Measurements from ENCODE around the gene GPR143.

GPR143 gene

DNA sequence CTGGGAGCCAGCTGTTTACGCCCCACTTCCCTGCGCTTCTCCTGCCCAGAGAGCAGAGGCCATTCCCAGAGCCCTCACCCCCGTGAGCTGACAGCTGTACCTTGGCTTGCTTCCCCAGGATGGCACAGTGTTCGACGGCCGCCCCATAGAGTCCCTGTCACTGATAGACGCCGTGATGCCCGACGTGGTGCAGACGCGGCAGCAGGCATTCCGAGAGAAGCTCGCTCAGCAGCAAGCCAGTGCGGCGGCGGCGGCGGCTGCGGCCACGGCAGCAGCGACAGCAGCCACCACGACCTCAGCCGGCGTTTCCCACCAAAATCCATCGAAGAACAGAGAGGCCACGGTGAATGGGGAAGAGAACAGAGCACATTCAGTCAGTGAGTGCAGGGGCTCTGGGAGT is 77.7 kb downstream of the GPR143 start:
- Mint-ChIP-seq H3K9me3 (no peaks in the 10 kb centered on the region), H3K36me3 (ENCODE audit: insufficient read depth) (peaks cover 26% of the 10 kb centered on the region), H3K27me3 (no peaks in the 10 kb centered on the region), H3K4me1 (ENCODE audit: low read depth in 2 of 2) (no peaks in the 10 kb centered on the region), H3K27ac (peak overlapping the region in 1 of 2 donors; percentile 38), H3K4me3 (no peak overlapping the region)
- ATAC-seq (replicated peaks) (no peak), DNase-seq (no peak)

DNA sequence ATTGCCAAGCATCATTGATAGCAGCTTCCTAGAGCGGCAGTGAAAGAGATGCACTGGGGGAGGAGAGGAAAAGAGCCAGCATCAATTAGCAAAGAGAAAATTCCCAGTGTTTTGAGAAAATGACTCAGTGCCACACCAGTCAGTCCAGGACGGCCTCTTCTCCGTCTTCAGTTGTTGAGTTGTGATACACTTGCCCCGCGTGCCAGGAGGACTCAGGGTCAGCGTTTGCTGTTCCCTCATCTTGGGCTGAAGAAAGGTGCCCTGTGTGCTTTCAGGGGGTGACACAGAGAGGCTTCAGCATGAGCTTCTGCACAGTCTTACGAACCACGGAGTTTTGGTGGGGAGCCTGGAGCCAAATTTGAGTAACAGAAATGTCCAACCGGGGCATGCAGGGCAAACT is 82.3 kb downstream of the GPR143 start:
- DNase-seq (no peak), ATAC-seq (replicated peaks) (no peak)
- no peak overlapping the region for H3K4me3 Mint-ChIP-seq
- H3K27ac Mint-ChIP-seq = no peak overlapping the region
- peaks cover 18% of the 10 kb centered on the region for H3K36me3 Mint-ChIP-seq (ENCODE audit: insufficient read depth)
- peaks cover 2 to 6% of the 10 kb centered on the region in 2 donors for H3K4me1 Mint-ChIP-seq (ENCODE audit: low read depth in 2 of 2)
- H3K9me3 Mint-ChIP-seq = no peaks in the 10 kb centered on the region
- no peaks in the 10 kb centered on the region for H3K27me3 Mint-ChIP-seq

- no peak for DNase-seq
- Mint-ChIP-seq H3K27ac (no peak overlapping the region), H3K4me3 (no peak overlapping the region), H3K4me1 (ENCODE audit: low read depth in 2 of 2) (peaks cover 5 to 9% of the 10 kb centered on the region in 2 donors), H3K36me3 (ENCODE audit: insufficient read depth) (peaks cover 18% of the 10 kb centered on the region), H3K27me3 (no peaks in the 10 kb centered on the region), H3K9me3 (no peaks in the 10 kb centered on the region)
- no peak for ATAC-seq (replicated peaks)
Observed at GRCh38 chrX:9682861-9683260, 82.8 kb downstream of the GPR143 start.

DNA sequence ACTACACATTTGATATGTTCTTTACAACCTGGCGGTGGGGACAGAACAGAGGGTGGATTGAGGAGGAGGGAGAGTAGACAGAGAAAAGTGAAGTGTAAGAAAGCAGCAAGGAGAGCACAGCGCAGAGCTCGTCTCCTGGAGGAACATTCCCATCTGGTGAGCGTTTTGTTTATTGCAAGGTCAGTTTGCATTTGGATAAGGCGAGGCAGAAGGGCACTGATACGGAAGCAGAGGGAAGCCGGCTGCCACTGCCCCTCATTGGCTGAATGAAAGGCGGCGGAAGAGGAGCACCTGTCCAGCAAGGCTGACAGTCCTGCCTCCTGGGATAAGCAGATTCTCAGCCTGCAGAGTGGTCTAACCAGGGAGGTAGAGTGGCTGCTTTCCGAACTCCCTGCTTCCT is 83.2 kb downstream of the GPR143 start:
- Mint-ChIP-seq H3K4me3 (no peak overlapping the region), H3K27ac (no peak overlapping the region), H3K9me3 (no peaks in the 10 kb centered on the region), H3K27me3 (no peaks in the 10 kb centered on the region), H3K4me1 (ENCODE audit: low read depth in 2 of 2) (peaks cover 9 to 13% of the 10 kb centered on the region in 2 donors), H3K36me3 (ENCODE audit: insufficient read depth) (peaks cover 18% of the 10 kb centered on the region)
- no peak for ATAC-seq (replicated peaks)
- DNase-seq = no peak

GRCh38 chrX:9681422-9681821 is 84.2 kb downstream of the GPR143 start:
- no peak overlapping the region for H3K4me3 Mint-ChIP-seq
- DNase-seq (no peak), ATAC-seq (replicated peaks) (no peak)
- no peaks in the 10 kb centered on the region for H3K27me3 Mint-ChIP-seq
- peaks cover 16 to 20% of the 10 kb centered on the region in 2 donors for H3K4me1 Mint-ChIP-seq (ENCODE audit: low read depth in 2 of 2)
- peaks cover 18% of the 10 kb centered on the region for H3K36me3 Mint-ChIP-seq (ENCODE audit: insufficient read depth)
- no peaks in the 10 kb centered on the region for H3K9me3 Mint-ChIP-seq
- no peak overlapping the region for H3K27ac Mint-ChIP-seq

DNA sequence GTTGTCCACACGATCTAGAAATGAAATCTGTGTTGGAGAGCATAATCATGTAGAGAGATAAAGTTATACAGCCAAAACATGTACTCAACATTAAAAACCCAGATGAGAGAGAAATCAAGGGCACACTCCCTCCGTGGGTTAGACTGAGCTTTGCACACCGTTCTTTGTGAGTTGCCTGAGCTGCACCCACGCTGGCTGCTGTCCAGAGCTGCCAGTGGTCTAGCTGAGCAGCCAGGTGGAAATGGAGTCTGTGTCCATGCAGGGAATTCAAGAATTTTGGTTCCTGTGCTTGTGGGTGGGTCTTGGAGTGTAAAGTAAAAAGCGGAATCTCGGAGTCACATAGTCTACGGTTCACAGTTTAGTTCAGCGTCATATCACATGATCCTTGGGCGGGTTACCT is 84.6 kb downstream of the GPR143 start:
- H3K9me3 Mint-ChIP-seq = no peaks in the 10 kb centered on the region

GRCh38 chrX:9678215-9678965 is 87.3 kb downstream of the GPR143 start:
- peaks cover 16 to 20% of the 10 kb centered on the region in 2 donors for H3K4me1 Mint-ChIP-seq (ENCODE audit: low read depth in 2 of 2)
- no peak overlapping the region for H3K4me3 Mint-ChIP-seq
- DNase-seq = no peak
- ATAC-seq (replicated peaks) = no peak
- peak overlapping the region; percentile 82 to 89 for H3K27ac Mint-ChIP-seq
- H3K36me3 Mint-ChIP-seq (ENCODE audit: insufficient read depth) = peaks cover 12% of the 10 kb centered on the region
- H3K9me3 Mint-ChIP-seq = no peaks in the 10 kb centered on the region
- H3K27me3 Mint-ChIP-seq = no peaks in the 10 kb centered on the region

More for the DNA sequence above, 84.6 kb downstream of the GPR143 start:
- no peaks in the 10 kb centered on the region for H3K27me3 Mint-ChIP-seq
- peaks cover 16 to 20% of the 10 kb centered on the region in 2 donors for H3K4me1 Mint-ChIP-seq (ENCODE audit: low read depth in 2 of 2)
- no peak for DNase-seq
- no peak overlapping the region for H3K4me3 Mint-ChIP-seq
- no peak for ATAC-seq (replicated peaks)
- H3K27ac Mint-ChIP-seq = no peak overlapping the region
- peaks cover 18% of the 10 kb centered on the region for H3K36me3 Mint-ChIP-seq (ENCODE audit: insufficient read depth)

- Mint-ChIP-seq H3K27me3 (no peaks in the 10 kb centered on the region), H3K36me3 (ENCODE audit: insufficient read depth) (peaks cover 12% of the 10 kb centered on the region), H3K9me3 (no peaks in the 10 kb centered on the region), H3K27ac (peak overlapping the region; percentile 82 to 89), H3K4me1 (ENCODE audit: low read depth in 2 of 2) (peaks cover 19% of the 10 kb centered on the region in 2 donors), H3K4me3 (no peak overlapping the region)
- ATAC-seq (replicated peaks) (peak; percentile 94), DNase-seq (peak; percentile 1 to 3 (median 1))
Observed at GRCh38 chrX:9677098-9677739, 88.4 kb downstream of the GPR143 start.

- Mint-ChIP-seq H3K36me3 (ENCODE audit: insufficient read depth) (peaks cover 11% of the 10 kb centered on the region), H3K4me1 (ENCODE audit: low read depth in 2 of 2) (peaks cover 15 to 19% of the 10 kb centered on the region in 2 donors), H3K27ac (peak overlapping the region; percentile 82 to 89), H3K9me3 (no peaks in the 10 kb centered on the region), H3K4me3 (no peak overlapping the region), H3K27me3 (no peaks in the 10 kb centered on the region)
- ATAC-seq (replicated peaks) (no peak), DNase-seq (no peak)
Observed at GRCh38 chrX:9676738-9677097, 88.9 kb downstream of the GPR143 start.

DNA sequence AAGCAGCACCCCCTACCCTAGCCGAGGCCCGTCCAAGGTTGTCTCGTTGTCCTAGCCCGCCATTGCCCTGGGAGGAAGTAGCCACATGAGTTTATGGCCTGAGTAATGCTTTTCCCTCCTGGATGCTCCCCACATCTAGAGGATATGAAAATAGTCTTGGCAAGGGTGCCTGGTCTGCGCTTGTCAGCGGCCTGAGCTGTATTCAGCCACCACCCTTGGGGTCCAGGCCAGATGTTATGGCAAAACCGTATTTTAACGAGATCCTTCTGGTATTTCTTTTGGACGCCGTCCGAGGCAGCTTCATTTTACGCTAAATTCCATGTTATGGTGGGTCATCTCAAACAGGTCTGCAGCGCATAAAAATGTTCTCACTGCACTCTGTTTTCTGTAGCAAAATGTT is 89.3 kb downstream of the GPR143 start:
- Mint-ChIP-seq H3K4me3 (no peak overlapping the region), H3K9me3 (no peaks in the 10 kb centered on the region), H3K27ac (peak overlapping the region; percentile 59 to 82), H3K36me3 (ENCODE audit: insufficient read depth) (peaks cover 8% of the 10 kb centered on the region), H3K27me3 (no peaks in the 10 kb centered on the region), H3K4me1 (ENCODE audit: low read depth in 2 of 2) (peaks cover 15 to 19% of the 10 kb centered on the region in 2 donors)
- ATAC-seq (replicated peaks) = no peak
- DNase-seq = no peak

Data from effector memory CD8-positive, alpha-beta T cell (primary cell).